OCI-LY1 (cell line): ENCODE measurements around the gene POLL.

Experiments used
- H2AFZ ChIP-seq: fragments of 200-600 bp; sonication (generic), shearing (Covaris generic); 2 replicates; pipeline ENCODE4 v1.6.0; 2014; ENCODE audit warnings: antibody characterized with exemption, mild to moderate bottlenecking, low read length
- H3F3A ChIP-seq: fragments of 200-600 bp; sonication (generic), shearing (Covaris generic); 2 replicates; pipeline ENCODE4 v1.6.0; 2014; ENCODE audit warnings: mild to moderate bottlenecking, antibody characterized with exemption, low read length, moderate library complexity; ENCODE audit not compliant: insufficient read depth
- H3K27ac ChIP-seq: fragments of 200-600 bp; sonication (generic); 2 replicates; pipeline ENCODE4 v1.5.1; 2014; ENCODE audit warnings: low read length, mixed run types, mild to moderate bottlenecking, low read depth; ENCODE audit not compliant: poor library complexity, severe bottlenecking
- H3K27me3 ChIP-seq: fragments of 200-600 bp; sonication (generic); 2 replicates; pipeline ENCODE4 v1.6.0; 2014; ENCODE audit warnings: antibody characterized with exemption, mild to moderate bottlenecking, low read length, moderate library complexity; ENCODE audit not compliant: insufficient read depth
- H3K36me3 ChIP-seq: fragments of 200-600 bp; sonication (generic); 2 replicates; pipeline ENCODE4 v1.6.1; 2014; ENCODE audit warnings: mild to moderate bottlenecking, antibody characterized with exemption, low read length, moderate library complexity, mixed read lengths; ENCODE audit not compliant: insufficient read depth
- H3K4me1 ChIP-seq: fragments of 200-600 bp; sonication (generic); 2 replicates; pipeline ENCODE4 v1.5.1; 2014; ENCODE audit warnings: mild to moderate bottlenecking, low read length, moderate library complexity; ENCODE audit not compliant: insufficient read depth, severe bottlenecking
- H3K4me2 ChIP-seq: fragments of 200-600 bp; sonication (generic), shearing (Covaris generic); 2 replicates; pipeline ENCODE4 v1.6.1; 2014; ENCODE audit warnings: low read length
- H3K4me3 ChIP-seq: fragments of 200-600 bp; sonication (generic); 2 replicates; pipeline ENCODE4 v1.5.1; 2014; ENCODE audit warnings: low read length, low read depth, mild to moderate bottlenecking, mixed read lengths; ENCODE audit not compliant: poor library complexity, severe bottlenecking
- H3K79me2 ChIP-seq: fragments of 200-600 bp; shearing (Covaris generic); 2 replicates; pipeline ENCODE4 v1.6.1; 2016; ENCODE audit warnings: mixed run types, low read length, mixed read lengths; ENCODE audit not compliant: insufficient read depth
- H3K9ac ChIP-seq: fragments of 200-600 bp; sonication (generic), shearing (Covaris generic); 2 replicates; pipeline ENCODE4 v1.6.1; 2014; ENCODE audit warnings: mild to moderate bottlenecking, low read length, mixed read lengths
- H3K9me2 ChIP-seq: fragments of 200-600 bp; sonication (generic), shearing (Covaris generic); 2 replicates; pipeline ENCODE4 v1.6.1; 2014; ENCODE audit warnings: low read depth, mild to moderate bottlenecking, low read length, mixed read lengths
- H3K9me3 ChIP-seq: fragments of 200-600 bp; shearing (Covaris generic); 2 replicates; pipeline ENCODE4 v1.6.1; 2014; ENCODE audit warnings: low read length, mixed read lengths
- H4K20me1 ChIP-seq: fragments of 200-600 bp; sonication (generic), shearing (Covaris generic); 2 replicates; pipeline ENCODE4 v1.6.0; 2016; ENCODE audit warnings: mild to moderate bottlenecking, low read length; ENCODE audit not compliant: insufficient read depth
- CTCF ChIP-seq: fragments of 200-600 bp; sonication (generic), shearing (Covaris generic); IDR thresholded peaks from 2 replicates; pipeline ENCODE4 v1.5.1; 2017; ENCODE audit warnings: mild to moderate bottlenecking, antibody characterized with exemption, low read length, moderate library complexity, mixed read lengths
- EZH2 ChIP-seq: fragments of 200-600 bp; sonication (generic), shearing (Covaris generic); IDR thresholded peaks from 2 replicates; pipeline ENCODE4 v1.8.0; 2017; ENCODE audit warnings: borderline replicate concordance, mixed run types, mild to moderate bottlenecking, antibody characterized with exemption, low read length, moderate library complexity, mixed read lengths

POLL gene

GRCh38 chr10:101611096-101611905 lies 23.2 kb upstream of the POLL start:
- Histone ChIP-seq H3K9me3 (no peaks in the 10 kb centered on the region), H3K79me2 (no peaks in the 10 kb centered on the region), H3K9me2 (no peaks in the 10 kb centered on the region), H4K20me1 (no peaks in the 10 kb centered on the region), H3K4me3 (no peak overlapping the region), H3K4me2 (no peak overlapping the region), H3K27ac (no peak overlapping the region), H3K4me1 (no peaks in the 10 kb centered on the region), H3K27me3 (no peaks in the 10 kb centered on the region), H3K36me3 (peaks cover 28% of the 10 kb centered on the region), H2AFZ (no peak overlapping the region), H3F3A (no peaks in the 10 kb centered on the region), H3K9ac (no peak overlapping the region)
- TF ChIP-seq EZH2 (no peak), CTCF (no peak)

- Histone ChIP-seq H3K27ac (no peak overlapping the region), H3K27me3 (no peaks in the 10 kb centered on the region), H3K4me1 (no peaks in the 10 kb centered on the region), H3K36me3 (peaks cover 28% of the 10 kb centered on the region), H2AFZ (no peak overlapping the region), H3K4me3 (no peak overlapping the region), H3K79me2 (no peaks in the 10 kb centered on the region), H3K9me2 (no peaks in the 10 kb centered on the region), H3K9ac (no peak overlapping the region), H3K9me3 (no peaks in the 10 kb centered on the region), H3F3A (no peaks in the 10 kb centered on the region), H3K4me2 (no peak overlapping the region), H4K20me1 (no peaks in the 10 kb centered on the region)
- TF ChIP-seq EZH2 (no peak), CTCF (no peak)
Measured at GRCh38 chr10:101609481-101609880, 21.4 kb upstream of the POLL start.

- H3K9me3 ChIP-seq: no peaks in the 10 kb centered on the region
- H3K9ac ChIP-seq: no peak overlapping the region
- no peaks in the 10 kb centered on the region for H3K9me2 ChIP-seq
- H3K27ac ChIP-seq: no peak overlapping the region
- H3F3A ChIP-seq: no peaks in the 10 kb centered on the region
- H3K36me3 ChIP-seq: peaks cover 26% of the 10 kb centered on the region
- H4K20me1 ChIP-seq: no peaks in the 10 kb centered on the region
- H3K4me2 ChIP-seq: no peak overlapping the region
- H2AFZ ChIP-seq: no peak overlapping the region
- H3K27me3 ChIP-seq: no peaks in the 10 kb centered on the region
- H3K4me3 ChIP-seq: no peak overlapping the region
- H3K4me1 ChIP-seq: no peaks in the 10 kb centered on the region
- TF ChIP-seq CTCF (no peak), EZH2 (no peak)
- H3K79me2 ChIP-seq: no peaks in the 10 kb centered on the region
Measured at GRCh38 chr10:101607124-101607523, 19.1 kb upstream of the POLL start.
